Measurements from ENCODE around the gene ANO5. TPM values are rescaled to one million over a fixed set of nuclear protein-coding genes. Genes with fewer than 3 reads are reported as not detected.

Gene ANO5
- total RNA-seq, 2 experiments from 2014 or later: not detected

DNA sequence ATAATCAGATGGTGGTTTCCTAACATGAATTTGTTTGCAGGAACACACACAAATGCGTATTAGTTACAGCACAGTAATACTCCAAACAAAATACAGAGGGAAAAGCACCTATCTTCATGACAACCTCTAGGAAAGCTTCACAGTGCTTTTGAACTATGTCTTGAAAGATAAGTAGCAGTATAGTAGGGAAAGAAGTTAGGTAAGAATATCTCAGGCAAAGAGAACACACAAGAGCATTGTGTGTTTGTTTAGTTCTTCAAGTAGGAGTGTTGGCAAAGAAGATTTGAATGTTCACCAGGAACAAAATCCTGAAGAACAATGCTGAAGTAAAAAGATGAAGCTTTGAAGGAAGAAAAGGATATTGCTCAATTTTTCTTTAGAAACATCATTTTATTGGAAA lies 54.1 kb downstream of the ANO5 start:
- CTCF ChIA-PET (ENCODE audit: unreplicated experiment): no interaction called here
- Histone ChIP-seq H3K79me2 (ENCODE audit: insufficient read depth, low read depth, low read length) (no peaks in the 10 kb centered on the region), H3K4me3 (ENCODE audit: low read depth, low read length, poor library complexity, severe bottlenecking) (no peak overlapping the region), H4K20me1 (ENCODE audit: insufficient read depth, low read length) (no peaks in the 10 kb centered on the region), H3K9me2 (ENCODE audit: insufficient read depth, low read length) (no peaks in the 10 kb centered on the region), H3K4me1 (ENCODE audit: insufficient read depth, low read length, poor library complexity, severe bottlenecking) (no peaks in the 10 kb centered on the region), H3K27ac (ENCODE audit: low read depth, low read length, poor library complexity, severe bottlenecking) (no peak overlapping the region), H3K9me3 (ENCODE audit: low read length) (no peaks in the 10 kb centered on the region), H3K36me3 (ENCODE audit: insufficient read depth, low read length) (no peaks in the 10 kb centered on the region), H3K4me2 (ENCODE audit: low read length) (no peak overlapping the region), H2AFZ (ENCODE audit: low read length) (no peak overlapping the region)
- intact Hi-C loops (cut with micrococcal nuclease; ENCODE audit: unreplicated experiment): loop anchor here (5.0 kb wide), 2 partner anchors 55 to 540 kb away; no protein-coding TSS in a partner anchor
- no TSS peak for BruUV-seq (replicated peaks)
- POLR2A ChIA-PET: no interaction called here
- no peak for DNase-seq (ENCODE audit: low spot score)
- TF ChIP-seq EZH2phosphoT487 (IDR thresholded peaks at IDR 0.05; ENCODE audit: borderline replicate concordance, low read depth, low read length): no peak
- TF ChIP-seq, protein P1, sequence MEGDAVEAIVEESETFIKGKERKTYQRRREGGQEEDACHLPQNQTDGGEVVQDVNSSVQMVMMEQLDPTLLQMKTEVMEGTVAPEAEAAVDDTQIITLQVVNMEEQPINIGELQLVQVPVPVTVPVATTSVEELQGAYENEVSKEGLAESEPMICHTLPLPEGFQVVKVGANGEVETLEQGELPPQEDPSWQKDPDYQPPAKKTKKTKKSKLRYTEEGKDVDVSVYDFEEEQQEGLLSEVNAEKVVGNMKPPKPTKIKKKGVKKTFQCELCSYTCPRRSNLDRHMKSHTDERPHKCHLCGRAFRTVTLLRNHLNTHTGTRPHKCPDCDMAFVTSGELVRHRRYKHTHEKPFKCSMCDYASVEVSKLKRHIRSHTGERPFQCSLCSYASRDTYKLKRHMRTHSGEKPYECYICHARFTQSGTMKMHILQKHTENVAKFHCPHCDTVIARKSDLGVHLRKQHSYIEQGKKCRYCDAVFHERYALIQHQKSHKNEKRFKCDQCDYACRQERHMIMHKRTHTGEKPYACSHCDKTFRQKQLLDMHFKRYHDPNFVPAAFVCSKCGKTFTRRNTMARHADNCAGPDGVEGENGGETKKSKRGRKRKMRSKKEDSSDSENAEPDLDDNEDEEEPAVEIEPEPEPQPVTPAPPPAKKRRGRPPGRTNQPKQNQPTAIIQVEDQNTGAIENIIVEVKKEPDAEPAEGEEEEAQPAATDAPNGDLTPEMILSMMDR (conservative IDR thresholded peaks at IDR 0.05; ENCODE audit: low read length): no peak

DNA sequence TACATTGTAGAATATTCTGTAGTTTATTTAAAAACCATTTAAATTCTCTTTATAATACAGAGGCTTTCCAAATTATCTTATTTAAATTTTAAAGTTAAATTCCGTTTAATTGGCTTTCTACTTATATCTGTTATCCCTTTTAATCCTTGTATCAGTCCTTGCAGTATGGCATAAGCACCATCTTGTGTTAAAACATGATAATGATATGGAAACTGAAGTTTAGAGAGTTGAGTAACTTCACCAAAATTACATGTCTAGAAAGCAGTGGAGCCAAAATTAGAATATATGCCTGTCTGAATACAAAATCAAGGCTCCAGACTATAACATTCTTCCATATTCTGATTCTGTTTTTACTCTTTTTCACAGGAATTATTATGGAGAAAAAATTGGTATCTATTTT lies 57.0 kb downstream of the ANO5 start:
- Histone ChIP-seq H3K27ac (ENCODE audit: low read depth, low read length, poor library complexity, severe bottlenecking) (no peak overlapping the region), H3K4me2 (ENCODE audit: low read length) (no peak overlapping the region), H3K4me1 (ENCODE audit: insufficient read depth, low read length, poor library complexity, severe bottlenecking) (no peaks in the 10 kb centered on the region), H3K79me2 (ENCODE audit: insufficient read depth, low read depth, low read length) (no peaks in the 10 kb centered on the region), H4K20me1 (ENCODE audit: insufficient read depth, low read length) (no peaks in the 10 kb centered on the region), H3K4me3 (ENCODE audit: low read depth, low read length, poor library complexity, severe bottlenecking) (no peak overlapping the region), H3K9me3 (ENCODE audit: low read length) (no peaks in the 10 kb centered on the region), H3K9me2 (ENCODE audit: insufficient read depth, low read length) (no peaks in the 10 kb centered on the region), H2AFZ (ENCODE audit: low read length) (no peak overlapping the region), H3K36me3 (ENCODE audit: insufficient read depth, low read length) (no peaks in the 10 kb centered on the region)
- BruUV-seq (replicated peaks): no TSS peak
- CTCF ChIA-PET (ENCODE audit: unreplicated experiment): no interaction called here
- intact Hi-C loops (cut with micrococcal nuclease; ENCODE audit: unreplicated experiment): loop anchor here (5.0 kb wide), 2 partner anchors 52 to 537 kb away; no protein-coding TSS in a partner anchor
- POLR2A ChIA-PET: no interaction called here
- TF ChIP-seq EZH2phosphoT487 (IDR thresholded peaks at IDR 0.05; ENCODE audit: borderline replicate concordance, low read depth, low read length): no peak
- TF ChIP-seq, protein P1 (conservative IDR thresholded peaks at IDR 0.05; ENCODE audit: low read length): no peak
- no peak for DNase-seq (ENCODE audit: low spot score)

DNA sequence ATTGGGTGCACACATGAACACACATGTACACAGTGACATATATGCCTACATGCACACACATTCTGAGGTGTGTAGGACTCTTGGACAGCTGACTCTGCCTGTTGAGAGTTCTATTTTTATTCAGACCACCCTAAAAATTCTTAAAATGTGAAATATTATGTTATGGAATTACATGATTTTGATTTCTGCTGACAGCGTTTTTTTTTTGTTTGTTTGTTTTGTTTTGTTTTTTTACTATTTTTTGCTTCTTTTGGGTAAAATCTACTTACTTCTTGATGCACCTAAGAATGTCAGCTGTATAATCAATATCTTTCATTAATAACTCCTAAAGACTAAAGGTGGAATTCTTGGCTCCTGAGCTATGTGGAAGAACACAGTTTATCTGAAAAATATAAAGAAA lies 64.0 kb downstream of the ANO5 start:
- no peaks in the 10 kb centered on the region for H3K9me2 ChIP-seq (ENCODE audit: insufficient read depth, low read length)
- H3K36me3 ChIP-seq (ENCODE audit: insufficient read depth, low read length): no peaks in the 10 kb centered on the region
- no peak overlapping the region for H3K4me2 ChIP-seq (ENCODE audit: low read length)
- no peaks in the 10 kb centered on the region for H4K20me1 ChIP-seq (ENCODE audit: insufficient read depth, low read length)
- no peak overlapping the region for H2AFZ ChIP-seq (ENCODE audit: low read length)
- no peak overlapping the region for H3K4me3 ChIP-seq (ENCODE audit: low read depth, low read length, poor library complexity, severe bottlenecking)
- ChIA-PET CTCF (ENCODE audit: unreplicated experiment) (no interaction called here), POLR2A (no interaction called here)
- no peaks in the 10 kb centered on the region for H3K4me1 ChIP-seq (ENCODE audit: insufficient read depth, low read length, poor library complexity, severe bottlenecking)
- H3K9me3 ChIP-seq (ENCODE audit: low read length): no peaks in the 10 kb centered on the region
- no peak overlapping the region for H3K27ac ChIP-seq (ENCODE audit: low read depth, low read length, poor library complexity, severe bottlenecking)
- H3K79me2 ChIP-seq (ENCODE audit: insufficient read depth, low read depth, low read length): no peaks in the 10 kb centered on the region
- no TSS peak for BruUV-seq (replicated peaks)
- intact Hi-C loops (cut with micrococcal nuclease; ENCODE audit: unreplicated experiment): no loop called here
- DNase-seq (ENCODE audit: low spot score): no peak
- TF ChIP-seq, protein P1 (conservative IDR thresholded peaks at IDR 0.05; ENCODE audit: low read length): no peak
- no peak for TF ChIP-seq EZH2phosphoT487 (IDR thresholded peaks at IDR 0.05; ENCODE audit: borderline replicate concordance, low read depth, low read length)

Data from OCI-LY7 (cell line).